GM18870 (cell line): ENCODE data around the gene GRIK4.
A peak's percentile ranks its signal among the peaks of the same experiment; 100 is the strongest.

Experiments
- ATAC-seq: cut with Tn5 transposase; IDR thresholded peaks from one replicate; pipeline ENCODE4 v1.9.1; 2021; ENCODE audit warnings: moderate library complexity; ENCODE audit not compliant: unreplicated experiment

GRIK4 gene

GRCh38 chr11:120898568-120898967 is 387.0 kb downstream of the GRIK4 start:
- no peak for ATAC-seq

- no peak for ATAC-seq
These were observed 388.2 kb downstream of the GRIK4 start for GRCh38 chr11:120899720-120900119.

GRCh38 chr11:120900643-120901042 is 389.1 kb downstream of the GRIK4 start:
- ATAC-seq, result no peak

GRCh38 chr11:120903686-120904085 is 392.1 kb downstream of the GRIK4 start:
- no peak for ATAC-seq

GRCh38 chr11:120904116-120904515 is 392.6 kb downstream of the GRIK4 start:
- no peak for ATAC-seq

GRCh38 chr11:120906766-120907165 is 395.2 kb downstream of the GRIK4 start:
- no peak for ATAC-seq

GRCh38 chr11:120907971-120908370 is 396.4 kb downstream of the GRIK4 start:
- no peak for ATAC-seq

GRCh38 chr11:120908461-120909181 is 397.1 kb downstream of the GRIK4 start:
- no peak for ATAC-seq

- no peak for ATAC-seq
These were observed 398.3 kb downstream of the GRIK4 start for GRCh38 chr11:120909676-120910416.

- ATAC-seq, result no peak
These were observed 400.4 kb downstream of the GRIK4 start for GRCh38 chr11:120911943-120912342.

- no peak for ATAC-seq
These were observed 401.0 kb downstream of the GRIK4 start for GRCh38 chr11:120912504-120912903.

GRCh38 chr11:120912915-120913314 is 401.4 kb downstream of the GRIK4 start:
- ATAC-seq, result no peak

- no peak for ATAC-seq
These were observed 402.5 kb downstream of the GRIK4 start for GRCh38 chr11:120914021-120914420.

- ATAC-seq, result no peak
These were observed 403.1 kb downstream of the GRIK4 start for GRCh38 chr11:120914601-120915000.

- no peak for ATAC-seq
These were observed 406.2 kb downstream of the GRIK4 start for GRCh38 chr11:120917559-120918239.

- ATAC-seq, result no peak
These were observed 406.7 kb downstream of the GRIK4 start for GRCh38 chr11:120918257-120918656.

- ATAC-seq, result no peak
These were observed 407.5 kb downstream of the GRIK4 start for GRCh38 chr11:120919045-120919444.

GRCh38 chr11:120919566-120919965 is 408.0 kb downstream of the GRIK4 start:
- ATAC-seq, result no peak

GRCh38 chr11:120923866-120924508 is 412.4 kb downstream of the GRIK4 start:
- no peak for ATAC-seq

- ATAC-seq, result peak; percentile 98
These were observed 414.4 kb downstream of the GRIK4 start for GRCh38 chr11:120925944-120926343.

GRCh38 chr11:120928627-120929026 is 417.1 kb downstream of the GRIK4 start:
- no peak for ATAC-seq
